Stimulated activated CD8-positive, alpha-beta memory T cell treated with anti-CD3 and anti-CD28 coated beads, Interleukin-12 subunit alpha, Interleukin-12 subunit beta, amount 100 ng/mL, for 4 hours (primary cell): Measurements from ENCODE around the gene MAGEA6.
"Not testable (repeated sequence)": the region's sequence is repeated elsewhere in the genome, so short reads cannot be mapped to it uniquely, and the experiment has no call there.

Source experiments
- DNase-seq: peaks from one replicate; pipeline ENCODE4 v3.0.0-alpha.2; 2020; ENCODE audit warnings: low read depth

MAGEA6 gene

GRCh38 chrX:152769549-152770289 lies at the start of gene MAGEA6:
Gene MAGEA6, minus strand, starts transcription at chrX:152769689. Its CDS starts 2,039 bp downstream, at chrX:152767650.
- not testable (repeated sequence) for DNase-seq

DNA sequence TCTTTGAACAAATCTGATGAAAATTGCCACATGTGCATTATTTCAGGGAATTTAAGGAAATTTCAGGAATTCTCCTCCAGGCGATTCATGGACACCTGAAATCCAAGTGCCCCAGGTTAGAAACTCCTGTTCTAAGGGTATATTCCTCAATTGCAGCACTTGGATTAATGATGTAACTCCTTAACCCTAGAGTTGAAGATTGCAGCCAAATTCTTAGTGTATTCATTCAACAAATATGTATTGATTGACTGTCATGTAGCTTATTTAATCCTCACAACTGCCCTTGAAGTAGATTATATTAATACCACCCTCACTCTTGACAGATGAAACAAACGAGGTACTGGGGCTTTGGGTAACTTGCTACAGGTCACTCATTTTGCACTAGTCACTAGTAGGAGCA lies 49.8 kb upstream of the MAGEA6 start:
- DNase-seq = no peak

DNA sequence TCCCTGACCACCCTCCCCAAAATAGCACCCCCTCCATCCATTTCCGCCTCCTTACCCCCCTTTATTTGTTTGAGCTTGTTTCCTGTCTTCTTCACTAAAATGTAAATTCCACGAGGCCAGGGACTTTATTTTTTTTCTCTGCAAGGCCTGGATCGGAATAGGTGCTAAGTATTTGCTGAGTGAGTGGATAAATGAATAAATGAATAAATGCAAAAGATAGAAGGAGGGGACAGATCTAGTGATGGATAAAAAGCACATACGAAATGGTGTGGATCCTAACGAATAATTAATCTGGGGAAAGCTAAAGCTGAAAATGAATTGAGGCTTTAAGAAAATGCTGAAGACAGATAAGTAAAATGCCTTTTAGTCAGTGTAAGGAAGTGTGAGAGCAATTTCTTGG lies 48.9 kb upstream of the MAGEA6 start:
- DNase-seq = no peak

DNA sequence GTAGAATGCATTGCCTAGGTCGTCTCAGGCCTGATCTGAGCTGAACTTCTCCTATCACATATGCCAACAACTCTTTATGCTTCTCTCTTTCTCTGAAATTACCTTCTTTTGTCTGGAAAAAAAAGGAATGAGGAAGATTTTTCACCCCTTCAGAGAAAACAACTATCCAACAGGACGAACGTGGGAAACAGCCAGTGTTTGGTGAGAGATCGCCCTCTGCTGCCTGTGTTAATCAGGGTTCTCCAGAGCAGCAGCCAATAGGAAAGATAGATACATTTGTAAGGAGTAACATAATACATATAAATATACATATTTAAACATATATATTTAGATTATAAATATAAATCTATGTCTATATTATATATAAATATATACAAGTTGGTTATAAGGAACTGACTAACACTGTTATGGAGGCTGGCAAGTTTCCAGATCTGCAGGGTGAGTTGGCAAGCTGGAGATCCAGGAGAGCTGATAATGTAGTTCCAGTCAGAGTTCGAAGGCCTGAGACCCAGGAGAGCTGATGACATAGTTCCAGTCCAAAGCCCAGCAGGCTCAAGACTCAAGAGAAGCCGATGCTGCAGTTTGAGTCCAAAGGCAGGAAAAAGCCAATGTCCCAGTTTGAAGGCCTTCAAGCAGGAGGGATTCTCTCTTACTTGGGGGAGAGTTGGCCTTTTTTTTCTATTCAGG lies 47.7 kb upstream of the MAGEA6 start:
- no peak for DNase-seq

GRCh38 chrX:152814048-152814447 lies 44.6 kb upstream of the MAGEA6 start:
- no peak for DNase-seq

DNA sequence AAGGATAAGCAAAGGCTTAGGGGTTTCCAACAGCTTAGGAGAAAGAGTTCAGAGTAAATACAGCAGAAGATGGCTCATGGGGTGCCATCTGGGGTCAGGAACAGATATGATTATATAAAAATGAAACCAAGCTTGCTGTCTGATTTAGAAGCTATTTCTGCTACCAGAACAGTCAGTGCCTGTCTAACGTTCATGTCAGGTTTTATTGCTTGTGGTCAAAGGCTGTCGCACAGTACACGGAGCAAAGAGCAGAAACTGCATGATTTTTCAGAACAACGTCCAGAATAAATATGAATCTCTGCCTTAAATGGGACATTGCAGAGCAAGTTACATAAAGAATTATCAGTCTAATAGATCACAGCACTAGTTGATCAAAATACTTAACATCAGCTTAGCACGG lies 43.7 kb upstream of the MAGEA6 start:
- no peak for DNase-seq

DNA sequence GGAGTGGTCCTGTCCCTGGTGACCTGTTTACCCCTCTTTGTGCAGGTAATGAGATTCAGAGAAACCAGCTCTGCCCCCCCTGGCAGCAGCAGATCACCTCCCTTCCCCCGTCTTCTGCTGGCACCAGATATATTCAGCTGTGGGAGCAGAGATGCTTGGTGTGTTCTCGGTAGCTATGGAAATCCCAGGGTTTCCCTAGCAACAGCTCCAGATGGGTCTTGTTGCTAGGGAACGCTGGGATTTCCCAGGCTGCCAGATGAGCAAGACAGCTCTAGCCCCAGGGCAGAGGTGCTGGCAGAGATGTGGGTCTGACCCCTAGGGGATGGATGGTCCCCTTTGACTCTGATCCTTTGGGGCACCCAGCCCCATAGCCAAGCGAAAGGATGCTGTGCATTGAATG lies 40.9 kb upstream of the MAGEA6 start:
- DNase-seq = no peak

- no peak for DNase-seq
Measured at GRCh38 chrX:152806035-152806434, 36.5 kb upstream of the MAGEA6 start.

DNA sequence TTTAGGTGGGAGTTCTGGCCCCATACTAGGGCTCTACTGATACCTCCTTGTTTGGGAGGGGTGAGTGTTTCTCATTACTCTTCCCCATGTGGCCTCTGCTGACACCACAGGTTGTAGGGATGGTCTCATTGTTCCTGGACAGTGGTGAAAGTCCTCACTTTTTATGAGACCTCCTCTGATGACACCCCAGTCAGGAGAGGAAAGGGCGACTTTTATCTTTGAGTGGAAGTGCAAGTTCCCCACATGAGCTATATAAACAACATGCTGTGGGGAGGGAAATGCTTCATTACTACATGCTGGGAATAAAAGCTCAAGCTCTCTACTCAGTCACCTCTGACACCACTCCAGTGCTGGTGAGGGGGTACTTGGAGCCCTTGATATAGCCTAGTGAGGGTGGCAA lies 29.5 kb upstream of the MAGEA6 start:
- no peak for DNase-seq

DNA sequence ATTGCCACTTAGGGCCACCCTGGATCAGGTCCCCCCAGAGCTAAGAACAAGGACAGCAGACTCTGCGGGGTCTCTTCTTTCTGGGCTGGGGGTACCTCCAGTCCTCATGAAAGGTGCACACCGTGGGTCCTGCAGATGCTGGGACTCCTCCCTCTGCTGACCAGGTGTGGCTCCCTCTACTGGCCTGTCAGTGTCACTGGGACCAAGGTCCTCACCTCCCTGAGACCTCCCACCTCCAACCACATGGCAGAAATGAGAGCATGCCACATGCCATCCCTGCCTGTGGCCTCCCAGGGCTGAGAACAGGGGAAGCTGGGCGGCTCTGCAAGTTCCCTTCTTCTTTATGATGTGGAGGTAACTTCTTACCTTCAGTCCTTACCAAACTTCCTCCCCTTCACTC lies 17.6 kb upstream of the MAGEA6 start:
- DNase-seq = not testable (repeated sequence)

DNA sequence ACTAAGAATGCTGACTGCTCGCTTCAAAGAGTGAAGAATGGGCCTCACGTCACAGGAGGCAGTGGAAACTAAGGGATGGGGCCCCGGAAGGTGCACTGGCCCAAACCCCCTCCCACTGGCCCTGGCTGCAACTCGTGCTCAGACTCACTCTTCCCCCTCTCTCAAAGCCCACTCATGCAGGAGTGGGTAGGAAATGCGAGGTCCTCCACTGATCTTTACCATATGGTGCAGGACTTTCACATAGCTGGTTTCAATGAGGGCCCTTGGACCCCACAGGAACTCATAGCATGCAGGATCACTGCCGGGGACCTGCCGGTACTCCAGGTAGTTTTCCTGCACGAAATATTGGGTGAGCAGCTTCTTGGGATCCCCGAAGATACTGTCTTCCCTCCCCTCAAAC lies 2.9 kb downstream of the MAGEA6 start:
- DNase-seq = not testable (repeated sequence)

GRCh38 chrX:152761582-152761981 lies 7.9 kb downstream of the MAGEA6 start:
- not testable (repeated sequence) for DNase-seq

GRCh38 chrX:152759544-152759943 lies 9.9 kb downstream of the MAGEA6 start:
- not testable (repeated sequence) for DNase-seq

GRCh38 chrX:152758918-152759317 lies 10.6 kb downstream of the MAGEA6 start, which contains the start of gene CSAG3:
Gene CSAG3, plus strand, starts transcription at chrX:152759218.
- not testable (repeated sequence) for DNase-seq

GRCh38 chrX:152754871-152755270 lies 14.6 kb downstream of the MAGEA6 start:
- DNase-seq = not testable (repeated sequence)

GRCh38 chrX:152753686-152754650 lies 15.5 kb downstream of the MAGEA6 start, which contains the start of gene MAGEA2:
Gene MAGEA2, minus strand, starts transcription at chrX:152753842. Its CDS starts 2,479 bp downstream, at chrX:152751363.
- not testable (repeated sequence) for DNase-seq

GRCh38 chrX:152738560-152738959 lies 30.9 kb downstream of the MAGEA6 start:
- DNase-seq = no peak

- DNase-seq = not testable (repeated sequence)
Measured at GRCh38 chrX:152736528-152736927, 33.0 kb downstream of the MAGEA6 start.

DNA sequence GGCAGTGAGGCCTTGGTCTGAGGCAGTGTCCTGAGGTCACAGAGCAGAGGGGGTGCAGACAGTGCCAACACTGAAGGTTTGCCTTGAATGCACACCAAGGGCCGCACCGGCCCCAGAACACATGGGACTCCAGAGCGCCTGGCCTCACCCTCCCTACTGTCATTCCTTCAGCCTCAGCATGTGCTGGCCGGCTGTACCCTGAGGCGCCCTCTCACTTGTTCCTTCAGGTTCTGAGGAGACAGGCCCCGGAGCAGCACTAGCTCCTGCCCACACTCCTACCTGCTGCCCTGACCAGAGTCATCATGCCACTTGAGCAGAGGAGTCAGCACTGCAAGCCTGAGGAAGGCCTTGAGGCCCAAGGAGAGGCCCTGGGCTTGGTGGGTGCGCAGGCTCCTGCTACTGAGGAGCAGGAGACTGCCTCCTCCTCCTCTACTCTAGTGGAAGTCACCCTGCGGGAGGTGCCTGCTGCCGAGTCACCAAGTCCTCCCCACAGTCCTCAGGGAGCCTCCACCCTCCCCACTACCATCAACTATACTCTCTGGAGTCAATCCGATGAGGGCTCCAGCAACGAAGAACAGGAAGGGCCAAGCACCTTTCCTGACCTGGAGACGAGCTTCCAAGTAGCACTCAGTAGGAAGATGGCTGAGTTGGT lies 33.5 kb downstream of the MAGEA6 start:
- no peak for DNase-seq

DNA sequence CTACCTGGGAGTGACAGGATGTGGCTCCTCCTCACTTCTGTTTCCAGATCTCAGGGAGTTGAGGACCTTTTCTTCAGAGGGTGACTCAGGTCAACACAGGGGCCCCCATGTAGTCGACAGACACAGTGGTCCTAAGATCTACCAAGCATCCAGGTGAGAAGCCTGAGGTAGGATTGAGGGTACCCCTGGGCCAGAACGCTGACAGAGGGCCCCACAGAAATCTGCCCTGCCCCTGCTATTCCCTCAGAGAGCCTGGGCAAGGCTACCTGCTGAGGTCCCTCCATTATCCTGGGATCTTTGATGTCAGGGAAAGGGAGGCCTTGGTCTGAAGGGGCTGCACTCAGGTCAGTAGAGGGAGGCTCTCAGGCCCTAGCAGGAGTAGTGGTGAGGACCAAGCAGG lies 34.4 kb downstream of the MAGEA6 start:
- DNase-seq = no peak

DNA sequence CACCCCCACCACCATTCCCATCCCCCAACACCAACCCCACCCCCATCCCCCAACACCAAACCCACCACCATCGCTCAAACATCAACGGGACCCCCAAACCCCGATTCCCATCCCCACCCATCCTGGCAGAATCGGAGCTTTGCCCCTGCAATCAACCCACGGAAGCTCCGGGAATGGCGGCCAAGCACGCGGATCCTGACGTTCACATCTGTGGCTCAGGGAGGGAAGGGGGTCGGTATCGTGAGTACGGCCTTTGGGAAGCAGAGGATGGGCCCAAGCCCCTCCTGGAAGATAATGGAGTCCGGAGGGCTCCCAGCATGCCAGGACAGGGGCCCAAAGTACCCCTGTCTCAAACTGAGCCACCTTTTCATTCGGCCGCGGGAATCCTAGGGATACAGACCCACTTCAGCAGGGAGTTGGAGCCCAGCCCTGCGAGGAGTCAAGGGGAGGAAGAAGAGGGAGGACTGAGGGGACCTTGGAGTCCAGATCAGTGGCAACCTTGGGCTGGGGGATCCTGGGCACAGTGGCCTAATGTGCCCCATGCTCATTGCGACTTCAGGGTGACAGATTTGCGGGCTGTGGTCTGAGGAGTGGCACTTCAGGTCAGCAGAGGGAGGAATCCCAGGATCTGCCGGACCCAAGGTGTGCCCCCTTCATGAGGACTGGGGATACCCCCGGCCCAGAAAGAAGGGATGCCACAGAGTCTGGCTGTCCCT lies 35.2 kb downstream of the MAGEA6 start:
- DNase-seq = not testable (repeated sequence)
